HG02759 (cell line): Measurements from ENCODE around the gene RHOA.
"Not testable (repeated sequence)": the region's sequence is repeated elsewhere in the genome, so short reads cannot be mapped to it uniquely, and the experiment has no call there.

ENCODE experiments used
- ATAC-seq: cut with Tn5 transposase; IDR thresholded peaks from one replicate; pipeline ENCODE4 v1.9.1; 2021; ENCODE audit warnings: mild to moderate bottlenecking, moderate library complexity; ENCODE audit not compliant: unreplicated experiment

Gene RHOA

DNA sequence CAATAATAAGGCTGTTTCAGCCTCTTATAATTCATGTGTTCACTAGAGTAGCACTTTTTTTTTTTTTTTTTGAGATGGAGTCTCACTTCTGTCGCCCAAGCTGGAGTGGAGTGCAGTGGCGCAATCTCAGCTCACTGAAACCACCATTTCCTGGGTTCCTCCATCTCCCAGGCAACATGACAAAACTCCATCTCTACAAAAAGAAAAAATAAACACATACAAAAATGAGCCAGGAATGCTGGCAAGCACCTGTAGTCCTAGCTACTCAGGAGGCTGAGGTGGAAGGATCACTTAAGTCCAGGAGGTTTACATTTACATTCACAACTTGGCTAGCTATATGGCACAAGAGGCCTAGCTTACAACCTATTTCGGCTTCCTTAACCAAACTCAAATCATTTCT is 78.7 kb downstream of the RHOA start:
- no peak for ATAC-seq

DNA sequence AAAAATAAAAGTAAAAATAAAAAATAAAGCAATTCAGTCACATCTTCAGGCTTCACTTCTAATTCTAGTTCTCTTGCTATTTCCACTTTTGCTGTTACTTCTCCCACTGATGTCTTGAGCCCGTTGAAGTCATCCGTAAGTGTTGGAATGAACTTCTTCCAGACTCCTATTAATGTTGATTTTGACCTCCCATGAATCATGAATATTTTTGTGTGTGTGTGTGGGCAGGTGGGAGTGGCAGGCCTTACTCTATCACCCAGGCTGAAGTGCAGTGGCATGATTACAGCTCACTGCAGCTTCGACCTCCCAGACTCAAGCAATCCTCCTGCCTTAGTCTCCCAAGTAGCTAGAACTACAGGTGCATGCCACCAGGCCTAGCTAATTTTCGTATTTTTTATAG is 82.6 kb downstream of the RHOA start:
- ATAC-seq, result no peak

DNA sequence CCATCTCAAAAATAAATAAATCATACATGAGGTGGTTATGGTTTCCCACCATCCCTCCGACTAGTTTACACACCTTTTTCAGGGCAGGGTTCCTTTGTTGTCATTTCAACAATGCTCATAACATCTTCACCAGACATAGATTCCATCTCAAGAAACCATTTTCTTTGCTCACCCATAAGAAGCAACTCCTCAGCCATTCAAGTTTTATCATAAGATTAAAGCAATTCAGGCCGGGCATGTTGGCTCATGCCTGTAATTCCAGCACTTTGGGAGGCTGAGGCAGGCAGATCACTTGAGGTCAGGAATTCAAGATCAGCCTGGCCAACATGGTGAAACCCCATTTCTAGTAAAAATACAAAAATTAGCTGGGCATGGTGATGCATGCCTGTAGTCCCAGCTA is 83.4 kb downstream of the RHOA start:
- ATAC-seq, result not testable (repeated sequence)

DNA sequence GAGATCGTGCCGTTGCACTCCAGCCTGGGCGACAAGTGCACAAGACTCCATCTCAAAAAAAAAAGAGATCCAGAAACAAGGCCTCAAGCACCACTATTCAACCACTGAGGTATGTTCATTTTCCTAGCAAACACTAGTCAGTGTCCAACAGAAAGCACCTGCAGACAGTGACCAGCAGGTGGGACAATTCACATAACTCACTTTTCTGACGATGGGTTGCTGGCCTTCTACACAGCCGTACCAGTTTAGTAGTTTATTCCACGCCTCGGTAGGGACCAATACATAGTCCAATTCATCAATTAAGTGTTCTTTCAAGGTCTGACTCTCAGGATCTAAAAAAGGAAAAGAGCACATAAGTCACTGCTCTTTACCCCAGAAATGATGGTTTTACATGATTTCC is 84.3 kb downstream of the RHOA start:
- no peak for ATAC-seq

DNA sequence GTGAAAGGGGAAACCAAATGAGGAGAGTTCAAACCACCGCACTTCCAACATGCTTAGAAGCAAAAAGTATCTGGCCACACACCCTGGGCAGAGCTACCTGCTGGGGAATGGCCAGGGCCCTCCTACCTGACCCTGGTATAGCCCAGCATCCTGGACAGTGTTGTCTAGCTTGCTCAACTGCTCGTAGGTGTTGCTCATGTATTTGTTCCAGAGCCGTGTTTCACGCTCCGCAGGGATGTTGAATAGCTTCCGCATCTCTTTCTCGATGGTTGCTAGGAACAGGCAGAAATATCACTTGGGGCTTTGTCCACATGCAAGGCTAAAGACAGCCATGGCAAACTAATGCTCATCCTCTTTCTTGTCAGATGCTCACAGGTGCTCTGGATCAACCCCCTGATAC is 87.0 kb downstream of the RHOA start:
- ATAC-seq, result no peak

DNA sequence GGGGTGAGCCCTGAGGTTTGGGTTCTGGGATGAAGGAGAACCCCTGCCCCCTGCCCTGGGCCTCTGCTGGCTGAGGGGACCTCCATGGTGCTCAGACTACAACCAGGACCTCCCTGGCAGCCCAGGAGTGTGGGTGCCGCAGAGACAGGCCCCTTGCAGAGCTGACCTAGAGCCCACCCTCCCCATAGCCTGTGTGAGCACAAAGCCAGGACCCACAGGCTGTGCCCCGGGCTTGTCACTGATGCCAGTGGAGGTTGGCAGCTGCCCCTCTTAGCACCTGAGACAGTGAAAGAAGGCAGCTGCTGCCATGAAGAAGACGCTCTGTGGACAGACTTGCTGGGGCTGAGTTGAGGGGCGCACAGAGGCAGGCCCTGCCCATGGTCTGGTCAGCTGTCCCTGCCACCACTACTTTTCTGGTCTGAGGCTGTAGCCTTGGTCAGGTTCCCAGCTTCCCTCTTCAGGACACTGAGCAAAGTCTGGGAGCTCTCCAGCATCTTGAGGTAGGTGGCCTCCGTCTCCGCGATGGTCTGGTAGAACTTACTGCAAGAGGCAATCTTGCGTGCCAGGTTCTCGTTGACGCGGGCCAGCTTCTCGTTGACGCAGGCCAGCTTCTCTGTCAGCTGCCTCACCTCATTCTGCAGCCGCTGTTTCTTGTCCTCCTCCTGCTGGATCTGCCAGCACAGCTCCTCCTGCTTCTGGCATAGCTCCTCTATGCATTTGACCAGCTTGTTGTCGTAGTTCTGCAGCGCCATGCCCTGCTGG is 94.9 kb downstream of the RHOA start:
- ATAC-seq, result no peak

DNA sequence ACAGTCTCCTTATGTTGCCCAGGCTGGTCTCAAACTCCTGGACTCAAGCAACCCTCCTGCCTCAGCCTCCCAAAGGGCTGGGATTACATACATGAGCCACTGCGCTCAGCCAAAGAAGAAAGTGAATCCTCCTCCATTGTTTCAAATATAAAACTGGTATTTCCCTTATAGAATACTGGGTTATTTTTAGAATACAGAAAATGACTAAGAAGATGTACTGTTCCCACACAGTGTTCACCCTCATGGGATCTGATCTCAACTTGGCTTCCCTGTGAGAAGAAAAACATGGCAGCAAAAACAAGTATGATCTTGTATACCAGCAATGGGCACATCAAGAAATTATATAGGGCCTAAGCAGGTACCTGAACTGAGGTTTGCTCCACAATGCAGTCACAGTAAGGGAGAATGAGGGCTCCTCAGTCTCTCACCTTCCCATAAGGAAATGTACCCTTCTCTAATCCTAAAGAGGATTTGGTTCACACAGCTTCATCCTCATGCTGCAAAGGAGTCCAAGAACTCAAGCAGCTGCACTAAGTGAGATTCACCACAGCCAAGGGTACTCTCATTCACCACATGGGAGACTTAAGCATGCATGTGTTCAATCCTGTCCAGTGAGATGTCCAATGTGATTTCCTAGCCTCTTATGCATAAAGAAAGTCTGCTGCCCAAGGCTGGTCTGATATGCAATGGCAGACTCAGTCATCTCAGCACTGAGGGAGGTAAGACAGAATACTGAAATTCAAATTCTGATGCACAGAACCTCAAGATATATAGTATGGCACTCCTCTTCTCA is 97.7 kb downstream of the RHOA start:
- no peak for ATAC-seq

DNA sequence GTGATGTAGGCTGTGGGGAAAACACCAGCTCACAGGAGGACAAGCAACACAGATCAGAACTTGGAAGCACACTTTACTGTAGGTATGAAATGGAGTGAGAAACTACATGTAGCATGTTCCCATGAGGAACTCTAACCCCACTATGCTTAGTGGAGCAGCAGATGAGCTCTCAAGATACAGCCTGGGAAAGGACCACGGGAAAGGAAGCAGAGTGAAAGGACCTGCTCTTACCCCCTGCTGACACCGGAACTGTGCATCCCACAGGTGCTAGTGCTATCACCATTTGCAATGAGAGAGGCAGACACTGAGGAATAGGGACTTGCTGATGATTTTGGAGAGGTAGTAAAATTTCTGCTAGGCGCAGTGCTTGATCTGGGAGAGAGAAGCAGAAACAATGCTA is 100.5 kb downstream of the RHOA start:
- ATAC-seq, result no peak

DNA sequence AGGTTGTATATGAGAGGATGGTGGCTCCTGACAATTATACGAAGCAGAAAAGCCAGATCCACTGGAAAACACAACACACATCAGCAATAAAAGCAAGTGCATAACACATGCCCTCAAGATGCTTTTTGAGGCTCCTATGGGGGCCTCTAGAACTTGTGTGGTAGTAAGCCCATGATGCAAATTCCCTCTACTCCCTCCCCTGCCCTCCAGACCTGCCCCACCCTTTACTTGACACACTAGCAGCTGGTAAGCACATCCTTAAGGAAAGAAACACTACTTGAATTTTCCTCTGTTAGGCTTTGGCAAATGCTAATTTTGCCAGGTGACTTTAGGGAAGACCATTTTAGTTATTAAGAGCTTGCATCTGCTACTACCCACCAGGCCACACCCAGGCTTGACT is 101.1 kb downstream of the RHOA start:
- ATAC-seq, result no peak
